A549 (cell line): ENCODE measurements around the gene SOS1.

Experiments
- EP300 ChIP-seq, 2 experiments: fragments of >200 bp; sonication (Bioruptor Twin); formaldehyde crosslinking; IDR thresholded peaks; 2 replicates in 1 of 2; 3 replicates in 1 of 2; pipeline ENCODE4 v1.6.1; 2016 to 2017
- ESRRA ChIP-seq: fragments of 150-350 bp; IDR thresholded peaks from 2 replicates; pipeline ENCODE4 v1.6.1; 2014; ENCODE audit warnings: mild to moderate bottlenecking, low read length, borderline replicate concordance
- HOXB13 ChIP-seq: fragments of 250-450 bp; sonication (Bioruptor Pico); IDR thresholded peaks from 2 replicates; pipeline ENCODE4 v1.5.0; 2020; ENCODE audit warnings: low read depth, mild to moderate bottlenecking, moderate library complexity
- TP53 ChIP-seq: fragments of 250-450 bp; sonication (Bioruptor Pico); IDR thresholded peaks from 2 replicates; pipeline ENCODE4 v1.5.0; 2021; ENCODE audit warnings: mild to moderate bottlenecking, moderate library complexity
- ZFP36 ChIP-seq: fragments of 450-650 bp; IDR thresholded peaks from 2 replicates; pipeline ENCODE4 v1.6.1; 2014; ENCODE audit warnings: borderline replicate concordance; ENCODE audit not compliant: partially characterized antibody
- TF ChIP-seq, protein P1 (sequence below): fragments of >200 bp; sonication (Bioruptor Twin); formaldehyde crosslinking; IDR thresholded peaks from 3 replicates; pipeline ENCODE4 v1.5.1; 2016

DNA sequence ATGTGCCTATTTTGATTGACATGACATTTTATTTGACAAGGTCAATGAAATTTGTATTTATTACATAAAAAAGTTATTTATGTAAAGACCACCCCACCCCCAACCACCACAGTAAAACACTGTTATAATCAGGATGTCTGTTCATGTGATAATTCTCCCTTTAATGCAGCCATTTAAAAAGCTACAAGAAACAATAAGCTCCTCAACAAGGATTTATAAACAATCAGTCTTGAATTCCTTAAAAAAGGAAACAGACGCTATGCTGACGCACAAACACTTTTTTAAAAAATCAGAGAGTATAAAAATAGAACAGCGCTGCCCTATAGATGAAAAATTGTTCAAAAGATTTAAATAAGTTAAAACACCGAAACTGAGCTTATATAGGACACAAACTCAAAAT is 102.2 kb downstream of the SOS1 start:
- TF ChIP-seq EP300 (IDR thresholded peaks at IDR 0.05), result no peak
- TF ChIP-seq, protein P1, sequence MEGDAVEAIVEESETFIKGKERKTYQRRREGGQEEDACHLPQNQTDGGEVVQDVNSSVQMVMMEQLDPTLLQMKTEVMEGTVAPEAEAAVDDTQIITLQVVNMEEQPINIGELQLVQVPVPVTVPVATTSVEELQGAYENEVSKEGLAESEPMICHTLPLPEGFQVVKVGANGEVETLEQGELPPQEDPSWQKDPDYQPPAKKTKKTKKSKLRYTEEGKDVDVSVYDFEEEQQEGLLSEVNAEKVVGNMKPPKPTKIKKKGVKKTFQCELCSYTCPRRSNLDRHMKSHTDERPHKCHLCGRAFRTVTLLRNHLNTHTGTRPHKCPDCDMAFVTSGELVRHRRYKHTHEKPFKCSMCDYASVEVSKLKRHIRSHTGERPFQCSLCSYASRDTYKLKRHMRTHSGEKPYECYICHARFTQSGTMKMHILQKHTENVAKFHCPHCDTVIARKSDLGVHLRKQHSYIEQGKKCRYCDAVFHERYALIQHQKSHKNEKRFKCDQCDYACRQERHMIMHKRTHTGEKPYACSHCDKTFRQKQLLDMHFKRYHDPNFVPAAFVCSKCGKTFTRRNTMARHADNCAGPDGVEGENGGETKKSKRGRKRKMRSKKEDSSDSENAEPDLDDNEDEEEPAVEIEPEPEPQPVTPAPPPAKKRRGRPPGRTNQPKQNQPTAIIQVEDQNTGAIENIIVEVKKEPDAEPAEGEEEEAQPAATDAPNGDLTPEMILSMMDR, result no peak
- TF ChIP-seq HOXB13 (CRISPR knock-in tag), result no peak
- TF ChIP-seq ESRRA, result no peak
- no peak for TF ChIP-seq ZFP36
- no peak for TF ChIP-seq TP53 (CRISPR knock-in tag)
